SU-DHL-6 (cell line): ENCODE measurements around the gene SLC25A26.
"Not testable (repeated sequence)": the region's sequence is repeated elsewhere in the genome, so short reads cannot be mapped to it uniquely, and the experiment has no call there.

Experiments used
- CTCF ChIP-seq: fragments of 200-600 bp; sonication (generic); IDR thresholded peaks from one replicate; pipeline ENCODE4 v1.5.1; 2017; ENCODE audit warnings: antibody characterized with exemption, mild to moderate bottlenecking, low read length, moderate library complexity; ENCODE audit not compliant: insufficient read depth, poor library complexity, severe bottlenecking
- EZH2phosphoT487 ChIP-seq: fragments of 200-600 bp; sonication (generic), shearing (Covaris generic); conservative IDR thresholded peaks from 2 replicates; pipeline ENCODE4 v1.6.1; 2018; ENCODE audit warnings: mild to moderate bottlenecking, antibody characterized with exemption, low read length, moderate library complexity, mixed read lengths

DNA sequence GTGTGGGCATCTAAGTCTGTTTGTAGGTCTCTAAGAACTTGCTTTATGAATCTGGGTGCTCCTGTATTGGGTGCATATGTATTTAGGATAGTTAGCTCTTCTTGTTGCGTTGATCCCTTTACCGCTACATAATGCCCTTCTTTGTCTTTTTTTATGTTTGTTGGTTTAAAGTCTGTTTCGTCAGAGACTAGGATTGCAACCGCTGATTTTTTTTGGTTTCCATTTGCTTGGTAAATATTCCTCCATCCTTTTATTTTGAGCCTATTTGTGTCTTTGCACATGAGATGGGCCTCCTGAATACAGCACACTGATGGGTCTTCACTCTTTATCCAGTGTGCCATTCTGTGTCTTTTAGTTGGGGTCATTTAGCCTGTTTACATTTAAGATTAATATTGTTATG lies 71.1 kb downstream of the SLC25A26 start:
- TF ChIP-seq CTCF, EZH2phosphoT487: not testable (repeated sequence)
